ENCODE measurements around the gene UBR4. TPM values are rescaled to one million over a fixed set of nuclear protein-coding genes. Genes with fewer than 3 reads are reported as not detected.

The UBR4 gene
- total and polyA plus RNA-seq, 12 donors: 82.3 to 278 (median 119) TPM

DNA sequence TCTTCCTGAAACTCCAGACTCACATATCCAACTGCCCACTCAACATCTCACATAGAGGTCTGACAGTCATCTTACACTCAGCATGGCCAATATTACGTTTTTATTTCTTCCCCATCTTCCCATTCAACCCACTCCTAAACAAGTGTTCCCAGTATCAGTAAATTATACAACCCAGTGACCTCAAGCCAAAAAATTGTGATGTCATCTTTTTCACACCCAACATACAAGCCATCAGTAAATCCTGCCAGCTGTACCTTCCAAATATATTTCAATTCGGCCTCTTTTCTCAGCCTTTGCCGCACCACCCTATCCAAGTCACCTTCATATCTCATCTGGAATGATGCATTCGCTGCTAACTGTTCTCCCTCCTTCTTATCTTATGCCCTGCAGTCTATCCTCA lies 19.6 kb downstream of the UBR4 start:
- TF ChIP-seq POLR2A (IDR thresholded peaks at IDR 0.05): no peak
- TF ChIP-seq, protein P1, sequence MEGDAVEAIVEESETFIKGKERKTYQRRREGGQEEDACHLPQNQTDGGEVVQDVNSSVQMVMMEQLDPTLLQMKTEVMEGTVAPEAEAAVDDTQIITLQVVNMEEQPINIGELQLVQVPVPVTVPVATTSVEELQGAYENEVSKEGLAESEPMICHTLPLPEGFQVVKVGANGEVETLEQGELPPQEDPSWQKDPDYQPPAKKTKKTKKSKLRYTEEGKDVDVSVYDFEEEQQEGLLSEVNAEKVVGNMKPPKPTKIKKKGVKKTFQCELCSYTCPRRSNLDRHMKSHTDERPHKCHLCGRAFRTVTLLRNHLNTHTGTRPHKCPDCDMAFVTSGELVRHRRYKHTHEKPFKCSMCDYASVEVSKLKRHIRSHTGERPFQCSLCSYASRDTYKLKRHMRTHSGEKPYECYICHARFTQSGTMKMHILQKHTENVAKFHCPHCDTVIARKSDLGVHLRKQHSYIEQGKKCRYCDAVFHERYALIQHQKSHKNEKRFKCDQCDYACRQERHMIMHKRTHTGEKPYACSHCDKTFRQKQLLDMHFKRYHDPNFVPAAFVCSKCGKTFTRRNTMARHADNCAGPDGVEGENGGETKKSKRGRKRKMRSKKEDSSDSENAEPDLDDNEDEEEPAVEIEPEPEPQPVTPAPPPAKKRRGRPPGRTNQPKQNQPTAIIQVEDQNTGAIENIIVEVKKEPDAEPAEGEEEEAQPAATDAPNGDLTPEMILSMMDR (IDR thresholded peaks at IDR 0.05): no peak
- Histone ChIP-seq H3K36me3 (replicated peaks in 1 of 2) (peaks cover 0 to 95% of the 10 kb centered on the region in 2 donors), H3K9me3 (replicated peaks in 1 of 3) (no peaks in the 10 kb centered on the region), H3K27ac (no peak overlapping the region), H3K27me3 (no peaks in the 10 kb centered on the region), H3K4me1 (replicated peaks in 1 of 2) (no peaks in the 10 kb centered on the region), H3K4me3 (no peak overlapping the region)
- intact Hi-C loops (cut with DNase I): no loop called here
- no peak for DNase-seq
- WGBS, 4 donors: 84 to 88% (median 87%) methylated on average over 4 of the region's 4 CpGs

DNA sequence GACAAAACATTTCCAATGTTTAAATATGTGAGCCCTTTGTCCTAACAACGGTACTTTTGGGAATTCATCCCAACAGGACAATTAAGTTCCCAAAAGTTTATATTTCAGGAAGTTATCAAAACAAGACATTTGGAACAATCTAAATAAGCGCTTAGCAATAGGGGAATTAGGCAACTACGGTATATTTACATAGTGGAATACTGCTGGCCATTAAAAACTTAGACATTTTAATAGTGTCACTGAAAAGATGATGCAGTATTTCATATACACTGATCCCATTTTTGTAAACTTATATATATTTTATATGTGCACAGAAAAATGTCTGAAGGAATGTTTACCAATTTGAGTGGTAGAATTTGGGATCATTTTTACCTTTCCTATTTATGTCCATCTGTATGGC lies 20.8 kb downstream of the UBR4 start:
- no peaks in the 10 kb centered on the region for H3K27me3 ChIP-seq
- no peak overlapping the region for H3K4me3 ChIP-seq
- H3K9me3 ChIP-seq (replicated peaks in 1 of 3): no peaks in the 10 kb centered on the region
- no peak for DNase-seq
- H3K36me3 ChIP-seq (replicated peaks in 1 of 2): peaks cover 0 to 96% of the 10 kb centered on the region in 2 donors
- WGBS, 4 donors: 86 to 89% (median 88%) methylated on average over 3 of the region's 3 CpGs
- TF ChIP-seq, protein P1 (IDR thresholded peaks at IDR 0.05): no peak
- TF ChIP-seq POLR2A (IDR thresholded peaks at IDR 0.05): no peak
- no peaks in the 10 kb centered on the region for H3K4me1 ChIP-seq (replicated peaks in 1 of 2)
- intact Hi-C loops (cut with DNase I): no loop called here
- no peak overlapping the region for H3K27ac ChIP-seq

DNA sequence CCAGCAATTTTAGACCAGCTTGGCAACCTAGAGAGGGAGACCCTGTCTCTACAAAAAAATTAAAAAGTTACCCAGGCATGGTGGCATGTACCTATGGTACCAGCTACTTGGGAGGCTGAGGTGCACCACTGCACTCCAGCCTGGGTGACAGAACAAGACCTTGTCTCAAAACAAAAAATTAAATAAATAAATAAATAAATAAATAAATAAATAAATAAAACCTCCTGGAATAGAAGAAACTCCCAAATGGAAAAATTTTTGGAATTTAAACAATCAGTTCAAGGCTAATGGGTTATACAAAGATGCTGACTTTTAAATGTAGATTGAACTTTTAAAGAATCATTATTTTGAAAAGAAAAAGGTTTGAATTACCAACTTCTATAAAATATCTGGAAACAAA lies 22.2 kb downstream of the UBR4 start:
- H3K4me3 ChIP-seq: no peak overlapping the region
- no peaks in the 10 kb centered on the region for H3K9me3 ChIP-seq (replicated peaks in 1 of 3)
- intact Hi-C loops (cut with DNase I): no loop called here
- H3K27me3 ChIP-seq: no peaks in the 10 kb centered on the region
- H3K27ac ChIP-seq: no peak overlapping the region
- H3K36me3 ChIP-seq (replicated peaks in 1 of 2): peaks cover 0 to 96% of the 10 kb centered on the region in 2 donors
- DNase-seq: no peak
- TF ChIP-seq, protein P1 (IDR thresholded peaks at IDR 0.05): no peak
- no peak for TF ChIP-seq POLR2A (IDR thresholded peaks at IDR 0.05)
- no peaks in the 10 kb centered on the region for H3K4me1 ChIP-seq (replicated peaks in 1 of 2)

DNA sequence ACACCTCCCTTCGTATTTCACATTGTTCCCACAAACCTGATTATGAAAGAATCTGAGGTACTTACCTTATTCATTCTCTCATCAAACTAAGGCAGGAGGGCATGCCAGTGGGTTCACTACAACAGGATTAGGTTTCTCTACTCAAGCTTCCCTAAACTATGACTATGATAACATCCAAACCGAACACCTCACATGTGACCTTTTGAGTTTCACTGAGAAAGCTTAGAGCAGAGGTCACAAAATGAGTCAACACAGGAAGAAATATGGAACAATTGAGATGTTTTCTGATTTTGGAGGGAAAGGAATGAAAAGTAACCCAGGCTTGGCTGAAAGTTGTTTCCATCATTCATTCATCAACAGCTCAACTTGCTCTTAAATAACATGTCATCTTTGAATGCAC lies 24.1 kb downstream of the UBR4 start:
- no peak overlapping the region for H3K4me3 ChIP-seq
- no peak overlapping the region for H3K27ac ChIP-seq
- TF ChIP-seq, protein P1 (IDR thresholded peaks at IDR 0.05): no peak
- no peak for TF ChIP-seq POLR2A (IDR thresholded peaks at IDR 0.05)
- H3K36me3 ChIP-seq (replicated peaks in 1 of 2): peaks cover 0 to 92% of the 10 kb centered on the region in 2 donors
- no peak for DNase-seq
- H3K9me3 ChIP-seq (replicated peaks in 1 of 3): no peaks in the 10 kb centered on the region
- intact Hi-C loops (cut with DNase I): no loop called here
- H3K4me1 ChIP-seq (replicated peaks in 1 of 2): no peaks in the 10 kb centered on the region
- no peaks in the 10 kb centered on the region for H3K27me3 ChIP-seq
- WGBS, 4 donors: 70 to 79% (median 74%) methylated on average over 2 of the region's 2 CpGs
